Measurements from ENCODE around the gene IZUMO4. TPM values are rescaled to one million over a fixed set of nuclear protein-coding genes. Genes with fewer than 3 reads are reported as not detected.
A peak's percentile ranks its signal among the peaks of the same experiment; 100 is the strongest.

IZUMO4 gene, protein sequence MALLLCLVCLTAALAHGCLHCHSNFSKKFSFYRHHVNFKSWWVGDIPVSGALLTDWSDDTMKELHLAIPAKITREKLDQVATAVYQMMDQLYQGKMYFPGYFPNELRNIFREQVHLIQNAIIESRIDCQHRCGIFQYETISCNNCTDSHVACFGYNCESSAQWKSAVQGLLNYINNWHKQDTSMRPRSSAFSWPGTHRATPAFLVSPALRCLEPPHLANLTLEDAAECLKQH
- total RNA-seq (1 to 10 TPM in 8 of 9 donors, not detected in 1; 1.7 to 6.2 (median 2.3) TPM), polyA plus RNA-seq (1 to 10 TPM; 4.4 to 5.8 TPM)
- long read RNA-seq, donor 1, partial matches to known transcripts, result 0 of 5 reads
- long read RNA-seq, donor 1, other reads (novel, unspliced or antisense), result 5 of 5 reads
- long read RNA-seq, donor 2, partial matches to known transcripts, result 0 of 2 reads
- long read RNA-seq, donor 2, other reads (novel, unspliced or antisense), result 2 of 2 reads
- long read RNA-seq, donor 3, partial matches to known transcripts, result 0 of 1 reads
- long read RNA-seq, donor 3, other reads (novel, unspliced or antisense), result 1 of 1 reads

- intact Hi-C loops (cut with DNase I), result loop anchor here in 3 of 10 donors (2.0 to 5.0 kb wide), 3 partner anchors 51 to 56 kb away; partner anchors contain the start of gene AP3D1 (in 2 of the 3)
- WGBS, 4 donors, result 0 to 1% (median 1%) methylated on average over 18 to 70 of the region's 70 CpGs
These were observed at the start of gene IZUMO4 for GRCh38 chr19:2096480-2097202. IZUMO4 (plus strand) TSS chr19:2096915; CDS start chr19:2096946, 31 bp downstream.

GRCh38 chr19:2047076-2047448 lies 49.7 kb upstream of the IZUMO4 start:
- intact Hi-C loops (cut with DNase I), result no loop called here
- peaks cover 30 to 87% (median 84%) of the 10 kb centered on the region in 12 donors for H3K4me1 ChIP-seq
- H3K4me3 ChIP-seq, result no peak overlapping the region
- DNase-seq, result no peak
- H3K27me3 ChIP-seq, result no peaks in the 10 kb centered on the region
- no peaks in the 10 kb centered on the region for H3K9me3 ChIP-seq
- no peak for ATAC-seq
- peak overlapping the region in 11 of 12 donors; percentile 36 to 99 (median 95) for H3K27ac ChIP-seq
- WGBS, 4 donors, result 76 to 85% (median 80%) methylated on average over 6 of the region's 6 CpGs
- peaks cover 0 to 59% (median 34%) of the 10 kb centered on the region in 9 donors for H3K36me3 ChIP-seq
- TF ChIP-seq POLR2A (IDR thresholded peaks at IDR 0.05) (no peak), CTCF (IDR thresholded peaks at IDR 0.05) (no peak)

More at GRCh38 chr19:2096480-2097202, at the start of gene IZUMO4:
- Histone ChIP-seq H3K4me3 (peak within 1 kb of the TSS; percentile 32 to 94 (median 72)), H3K27me3 (no peaks in the 10 kb centered on the region), H3K9me3 (no peaks in the 10 kb centered on the region), H3K36me3 (peaks cover 0 to 36% (median 26%) of the 10 kb centered on the region in 9 donors), H3K4me1 (peaks cover 0 to 51% (median 29%) of the 10 kb centered on the region in 12 donors), H3K27ac (peak within 1 kb of the TSS; percentile 89 to 99 (median 92))
- ATAC-seq (peak; percentile 82 to 90 (median 86)), DNase-seq (peak; percentile 99 to 100 (median 99))
- TF ChIP-seq CTCF (IDR thresholded peaks at IDR 0.05), result peak in 10 of 12 donors; percentile 15 to 67 (median 43)
- no peak for TF ChIP-seq POLR2A (IDR thresholded peaks at IDR 0.05)

DNA sequence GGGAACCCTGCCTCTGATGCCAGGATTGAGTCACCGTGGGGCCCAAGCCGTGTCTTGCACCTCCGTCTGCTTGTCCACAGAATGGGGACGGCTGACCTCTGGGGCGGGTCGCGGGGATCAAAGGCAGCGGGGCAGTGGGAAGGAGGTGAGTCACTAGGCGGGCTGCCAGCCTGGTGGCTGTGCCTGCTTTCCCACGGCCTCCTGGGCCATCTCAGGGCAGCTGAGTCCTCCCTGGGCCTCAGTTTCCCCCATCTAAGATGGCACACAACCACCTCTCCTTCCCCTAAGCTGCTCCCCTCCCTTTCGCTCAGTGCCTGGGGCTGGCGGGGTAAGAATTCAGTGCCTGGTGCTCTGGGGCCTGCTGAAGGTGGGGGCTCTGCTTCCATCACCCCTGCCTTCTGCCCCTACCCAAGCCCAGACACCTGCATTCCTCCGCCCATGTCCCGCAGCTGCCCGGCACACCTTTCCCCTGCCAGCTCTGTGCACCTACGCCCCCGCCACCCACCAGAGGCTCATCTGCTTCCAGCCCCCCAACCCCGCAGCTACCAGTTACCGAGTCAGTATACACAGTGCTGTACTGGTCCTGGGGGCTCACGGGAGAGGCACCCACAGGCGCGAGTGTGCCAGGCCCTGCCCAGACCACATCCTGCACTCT lies 49.1 kb upstream of the IZUMO4 start:
- WGBS, 4 donors, result 66 to 76% (median 71%) methylated on average over 17 to 22 of the region's 22 CpGs
- H3K27me3 ChIP-seq, result no peaks in the 10 kb centered on the region
- H3K4me1 ChIP-seq, result peaks cover 30 to 88% (median 84%) of the 10 kb centered on the region in 12 donors
- ATAC-seq (no peak), DNase-seq (peak in 2 of 5 donors; percentile 72 to 84)
- intact Hi-C loops (cut with DNase I), result no loop called here
- peaks cover 0 to 54% (median 31%) of the 10 kb centered on the region in 9 donors for H3K36me3 ChIP-seq
- TF ChIP-seq POLR2A (IDR thresholded peaks at IDR 0.05) (no peak), CTCF (IDR thresholded peaks at IDR 0.05) (no peak)
- H3K4me3 ChIP-seq, result peak overlapping the region in 4 of 12 donors; percentile 85 to 98 (median 95)
- peak overlapping the region in 11 of 12 donors; percentile 85 to 99 (median 96) for H3K27ac ChIP-seq
- no peaks in the 10 kb centered on the region for H3K9me3 ChIP-seq

All from heart left ventricle (tissue), 16 donors.